ENCODE data around the gene HEATR3.

Gene HEATR3

DNA sequence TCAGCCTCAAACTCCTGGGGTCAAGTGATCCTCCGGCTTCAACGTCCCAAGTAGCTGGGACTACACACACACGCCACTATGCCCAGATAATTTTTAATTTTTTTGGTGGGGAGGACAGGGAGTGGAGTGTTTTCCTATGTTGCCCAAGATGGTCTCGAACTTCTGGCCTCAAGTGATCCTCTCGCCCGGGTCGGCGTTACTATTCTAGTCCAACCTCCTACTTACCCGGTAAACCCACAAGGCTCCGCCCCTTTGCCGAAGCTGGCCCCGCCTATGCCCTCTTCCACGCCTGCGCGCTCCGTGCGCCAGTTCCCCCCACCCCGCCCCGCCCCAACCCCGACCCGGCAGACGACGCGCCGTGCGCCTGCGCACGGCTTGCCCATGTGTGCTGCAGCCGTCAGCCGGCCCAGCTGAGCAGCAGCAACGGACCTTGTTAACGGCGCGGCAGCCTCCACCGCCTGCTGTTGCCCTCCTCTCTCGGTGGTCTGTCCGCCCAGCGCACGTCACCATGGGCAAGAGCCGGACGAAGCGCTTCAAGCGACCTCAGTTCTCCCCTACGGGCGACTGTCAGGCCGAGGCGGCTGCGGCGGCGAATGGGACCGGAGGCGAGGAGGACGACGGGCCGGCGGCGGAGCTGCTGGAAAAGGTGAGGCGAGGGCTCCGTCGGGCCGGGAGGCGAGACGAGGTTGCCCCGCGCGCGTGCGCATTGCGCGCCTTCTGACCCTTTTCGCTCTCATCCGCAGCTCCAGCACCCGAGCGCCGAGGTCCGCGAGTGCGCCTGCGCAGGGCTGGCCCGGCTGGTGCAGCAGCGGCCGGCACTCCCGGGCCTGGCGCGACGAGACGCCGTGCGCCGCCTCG is at the start of gene HEATR3:
HEATR3 (plus strand) TSS at position 347 of the 858 bp plus-strand sequence; CDS start at position 509, 162 bp downstream.
- peak; percentile 52 for DNase-seq

GRCh38 chr16:50017553-50017952 is 48.2 kb upstream of the HEATR3 start:
- DNase-seq = no peak

- DNase-seq = no peak
Measured at GRCh38 chr16:50021544-50021943, 44.2 kb upstream of the HEATR3 start.

- DNase-seq = no peak
Measured at GRCh38 chr16:50023641-50024040, 42.1 kb upstream of the HEATR3 start.

GRCh38 chr16:50024207-50024606 is 41.6 kb upstream of the HEATR3 start:
- DNase-seq = no peak

DNA sequence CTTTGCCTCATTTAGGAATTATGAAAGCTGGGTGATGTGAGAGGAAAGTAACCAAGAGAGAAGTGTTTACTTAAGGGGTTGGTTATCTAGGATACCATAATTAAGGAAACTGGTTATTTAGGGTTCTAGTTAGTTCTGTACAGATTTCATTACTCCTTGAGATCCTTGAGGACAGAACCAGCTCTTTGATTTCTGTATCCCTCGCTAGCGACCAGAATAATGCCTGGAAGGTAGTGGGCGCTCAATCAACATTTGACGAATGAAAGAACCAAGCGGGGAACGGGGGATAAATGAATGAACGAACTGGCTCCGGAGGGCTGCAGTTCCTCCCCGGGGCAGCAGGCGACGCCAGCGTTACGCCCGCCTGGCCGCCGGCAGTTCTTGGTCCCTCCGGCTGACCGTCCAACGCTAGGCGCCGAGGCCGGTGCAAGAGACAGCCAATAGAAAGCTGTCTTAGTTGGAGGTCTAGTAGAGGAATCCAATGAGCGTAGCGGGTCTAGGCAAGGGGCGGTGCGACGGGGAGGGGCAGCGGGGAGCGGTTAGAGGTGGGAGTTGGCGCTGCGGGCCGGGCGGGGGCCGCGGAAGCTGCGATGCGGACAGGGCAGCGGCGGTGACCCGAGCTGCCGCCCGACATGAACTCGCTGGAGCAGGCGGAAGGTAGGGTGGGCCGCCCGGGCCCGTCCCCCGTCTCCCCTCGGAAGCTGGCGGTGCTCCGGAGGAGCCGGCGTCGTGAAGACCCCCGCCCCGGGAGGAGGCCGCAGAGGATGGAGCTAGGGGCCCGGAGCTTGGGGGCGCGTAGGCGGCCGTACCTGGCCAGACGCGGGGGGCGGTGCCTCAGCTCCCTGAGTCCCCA is 40.9 kb upstream of the HEATR3 start, which contains the start of gene CNEP1R1:
CNEP1R1 (plus strand) TSS at position 542 of the 853 bp plus-strand sequence; CDS start at position 633, 91 bp downstream.
- DNase-seq = peak; percentile 79

DNA sequence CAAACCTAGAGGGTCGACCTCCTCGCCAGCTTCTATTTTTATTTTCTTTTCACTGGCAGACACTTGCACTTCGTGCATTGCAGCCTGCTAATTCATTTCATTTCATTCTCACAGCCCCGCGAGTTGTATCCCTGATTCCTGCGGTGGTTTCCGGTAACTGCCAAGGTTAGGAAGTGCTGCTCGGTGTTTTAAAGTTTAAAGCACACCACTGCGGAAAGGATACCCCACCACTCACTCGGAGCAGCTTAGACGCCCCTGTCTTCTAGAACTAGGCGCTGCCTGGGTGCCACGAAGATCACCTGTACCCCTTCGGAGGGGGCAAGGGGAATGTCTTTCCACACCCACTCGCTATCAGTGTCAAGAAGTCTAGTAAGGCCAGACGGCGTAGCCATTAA is 40.2 kb upstream of the HEATR3 start:
- no peak for DNase-seq

GRCh38 chr16:50027829-50028228 is 37.9 kb upstream of the HEATR3 start:
- DNase-seq = no peak

GRCh38 chr16:50035468-50035992 is 30.2 kb upstream of the HEATR3 start:
- no peak for DNase-seq

DNA sequence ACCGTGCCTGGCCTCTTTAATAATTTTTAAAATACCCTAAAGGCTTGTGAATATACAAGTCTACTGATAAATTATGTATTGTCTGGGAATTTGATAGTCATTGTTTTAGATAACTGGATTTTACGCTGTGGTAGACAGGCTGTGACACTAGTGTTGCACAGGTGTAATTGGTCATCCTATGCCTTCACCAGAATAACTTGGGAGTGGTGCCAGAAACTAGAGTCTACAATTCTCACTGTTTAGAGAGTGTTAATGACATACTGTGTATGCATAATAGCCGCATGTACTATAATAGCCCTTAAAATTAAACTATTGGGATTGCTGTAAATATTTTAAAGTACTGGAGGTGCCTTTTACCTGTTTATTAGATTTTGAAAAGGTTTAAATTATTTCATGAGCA is 29.3 kb upstream of the HEATR3 start:
- no peak for DNase-seq

DNA sequence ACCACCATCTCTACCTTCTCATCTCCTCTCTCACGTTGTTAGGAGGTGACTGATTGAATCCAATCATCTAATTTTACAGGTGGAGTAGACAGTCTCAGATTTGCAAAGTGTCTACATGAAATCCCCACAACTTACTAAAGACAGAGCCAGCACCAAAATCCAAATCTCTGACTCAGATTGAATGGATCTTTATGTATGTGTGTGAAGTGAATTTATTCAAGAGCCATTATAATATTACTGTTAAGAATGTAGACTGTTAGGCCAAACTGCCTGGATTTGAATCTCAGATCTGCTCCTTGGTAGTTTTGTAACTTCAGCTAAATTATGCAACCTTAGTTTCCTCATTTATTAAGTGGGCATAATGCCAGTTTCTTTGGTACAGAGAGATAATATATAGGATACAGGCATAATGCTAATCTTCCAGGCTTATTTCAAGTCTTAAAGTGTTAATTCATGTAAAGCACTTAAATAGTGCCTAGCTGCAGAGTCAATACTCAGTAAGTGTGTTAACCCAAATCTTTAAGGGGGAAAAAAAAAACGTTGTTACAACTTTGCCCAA is 28.0 kb upstream of the HEATR3 start:
- DNase-seq = no peak

GRCh38 chr16:50038286-50038685 is 27.5 kb upstream of the HEATR3 start:
- no peak for DNase-seq

- no peak for DNase-seq
Measured at GRCh38 chr16:50038756-50039529, 26.8 kb upstream of the HEATR3 start.

DNA sequence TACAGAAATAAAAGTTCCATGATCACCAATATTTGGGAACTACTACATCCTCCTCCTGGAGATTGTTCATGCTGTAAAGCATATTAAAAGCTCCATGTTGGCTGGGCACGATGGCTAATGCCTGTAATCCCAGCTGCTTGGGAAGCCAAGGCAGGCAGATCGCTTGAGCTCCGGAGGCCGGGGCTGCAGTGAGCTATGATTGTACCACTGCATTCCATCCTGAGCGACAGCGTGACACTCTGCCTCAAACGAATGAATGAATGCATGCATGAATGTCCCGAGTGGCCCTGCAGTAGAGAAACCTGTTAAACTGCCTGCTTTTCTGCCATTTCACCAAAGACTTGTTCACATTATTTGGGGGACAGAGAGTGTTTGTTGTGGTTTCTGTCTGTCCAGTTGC is 25.8 kb upstream of the HEATR3 start:
- no peak for DNase-seq

GRCh38 chr16:50040710-50041109 is 25.1 kb upstream of the HEATR3 start:
- no peak for DNase-seq

GRCh38 chr16:50043358-50043757 is 22.4 kb upstream of the HEATR3 start:
- no peak for DNase-seq

DNA sequence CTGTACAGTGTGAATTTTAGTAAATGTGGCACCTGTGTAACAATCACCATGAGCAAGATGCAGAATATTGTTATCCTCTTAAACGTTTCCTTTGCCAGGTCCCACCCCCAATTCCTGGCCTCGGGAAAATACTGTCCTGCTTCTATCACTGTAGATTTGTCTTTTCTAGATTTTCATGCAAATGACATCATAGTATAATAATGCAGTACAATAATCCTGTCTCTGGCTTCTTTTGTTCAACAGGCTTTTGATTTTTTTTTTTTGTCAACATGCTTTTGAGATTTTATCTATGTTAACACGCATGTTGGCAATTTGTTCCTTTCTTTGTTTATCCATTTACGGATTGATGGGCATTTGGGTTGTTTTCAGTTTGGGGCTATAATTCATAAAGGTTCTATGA is 20.4 kb upstream of the HEATR3 start:
- no peak for DNase-seq

- no peak for DNase-seq
Measured at GRCh38 chr16:50046853-50047252, 18.9 kb upstream of the HEATR3 start.

DNA sequence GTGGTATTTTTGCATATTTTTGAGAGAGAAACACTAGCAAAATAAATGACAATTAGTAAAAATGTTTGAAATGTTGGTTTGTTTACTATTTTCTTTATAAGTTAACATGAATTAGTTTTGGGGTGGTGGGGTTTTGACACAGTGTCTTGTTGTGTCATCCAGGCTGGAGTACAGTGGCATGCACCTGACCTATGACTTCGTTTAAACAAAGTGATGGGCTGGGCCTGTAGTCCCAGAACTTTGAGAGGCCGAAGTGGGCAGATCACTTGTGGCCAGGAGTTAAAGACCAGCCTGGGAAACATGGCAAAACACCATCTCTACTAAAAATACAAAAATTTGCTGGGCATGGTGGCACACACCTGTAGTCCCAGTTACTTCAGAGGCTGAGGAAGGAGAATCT is 17.9 kb upstream of the HEATR3 start:
- no peak for DNase-seq

DNA sequence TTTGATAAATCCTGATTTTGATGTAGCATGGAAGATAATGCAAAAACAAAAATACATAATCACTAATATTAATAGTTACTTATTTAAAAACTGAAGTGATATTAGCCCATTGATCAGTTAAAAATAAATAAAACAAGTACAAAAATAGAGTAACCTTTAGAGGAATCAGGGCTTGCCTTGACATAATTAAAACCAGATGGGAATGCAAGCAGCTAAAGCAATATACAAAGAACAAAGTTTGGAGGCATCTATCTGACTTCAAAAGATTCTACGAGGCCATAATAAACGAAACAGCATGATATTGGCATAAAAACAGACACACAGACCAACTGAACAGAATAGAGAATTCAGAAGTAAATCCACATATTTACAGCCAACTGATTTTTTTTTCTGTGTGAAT is 15.0 kb upstream of the HEATR3 start:
- DNase-seq = no peak

- DNase-seq = no peak
Measured at GRCh38 chr16:50056226-50056625, 9.5 kb upstream of the HEATR3 start.

DNA sequence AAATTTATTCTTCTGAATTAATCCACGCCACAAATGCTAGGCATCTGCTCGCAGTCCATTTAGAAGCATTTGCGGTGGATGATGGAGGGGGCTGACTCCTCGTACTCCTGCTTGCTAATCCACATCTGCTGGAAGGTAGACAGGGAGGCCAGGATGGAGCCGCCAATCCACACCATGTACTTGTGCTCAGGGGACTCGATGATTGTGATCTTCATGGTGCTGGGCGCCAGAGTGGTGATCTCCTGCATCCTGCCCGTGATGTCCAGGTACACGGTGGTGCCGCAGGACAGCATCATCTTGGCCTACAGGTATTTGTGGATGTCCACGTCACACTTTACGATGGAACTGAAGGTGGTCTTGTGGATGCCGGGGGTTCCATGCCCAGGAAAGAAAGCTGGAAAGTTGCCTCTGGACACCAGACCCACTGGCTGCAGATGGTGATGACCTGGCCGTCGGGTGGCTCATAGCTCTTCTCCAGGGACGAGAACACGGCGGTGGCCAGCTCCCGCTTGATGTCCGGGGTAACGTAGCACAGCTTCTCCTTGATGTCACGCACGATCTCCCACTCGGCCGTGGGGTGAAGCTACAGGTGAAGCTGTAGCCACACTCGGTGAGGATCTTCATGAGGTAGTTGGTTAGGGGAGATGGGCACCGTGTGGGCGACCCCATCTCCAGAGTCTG is 7.5 kb upstream of the HEATR3 start:
- no peak for DNase-seq
